MCF 10A (cell line): Measurements from ENCODE around the gene GBA2. TPM values are rescaled to one million over a fixed set of nuclear protein-coding genes. Genes with fewer than 3 reads are reported as not detected.

Source experiments
- BruUV-seq: library from RNA; stranded (reverse); fragments of 400-500 nt; replicated peaks from 2 replicates; lab custom pipeline; 2021; lab: Mats Ljungman, UMichigan
- CTCF ChIA-PET: fragments of 300-600 bp; sonication (Branson Sonifier 250); formaldehyde crosslinking; extraction: SDS; loops from one replicate; lab custom pipeline; 2021; ENCODE audit warnings: antibody characterized with exemption, inconsistent platforms; lab: Yijun Ruan, JAX
- POLR2A ChIA-PET: fragments of 300-600, 350-650 bp; sonication (Branson Sonifier 250); formaldehyde crosslinking; extraction: SDS; loops from one replicate; lab custom pipeline; 2020; ENCODE audit warnings: antibody characterized with exemption, inconsistent platforms; lab: Yijun Ruan, JAX
- DNase-seq: peaks from one replicate; pipeline ENCODE4 v3.0.0-alpha.2; 2018; ENCODE audit not compliant: unreplicated experiment
- H3K27ac Mint-ChIP-seq: one replicate; pipeline ENCODE4 v1.8.0; 2022; ENCODE audit warnings: mild to moderate bottlenecking, low read depth, mixed read lengths; ENCODE audit not compliant: unreplicated experiment
- H3K27me3 Mint-ChIP-seq: one replicate; pipeline ENCODE4 v1.8.0; 2022; ENCODE audit warnings: mixed read lengths; ENCODE audit not compliant: insufficient read depth, unreplicated experiment
- H3K36me3 Mint-ChIP-seq: one replicate; pipeline ENCODE4 v1.8.0; 2022; ENCODE audit warnings: mild to moderate bottlenecking, moderate library complexity, mixed read lengths; ENCODE audit not compliant: insufficient read depth, unreplicated experiment
- H3K4me1 Mint-ChIP-seq: one replicate; pipeline ENCODE4 v1.8.0; 2022; ENCODE audit warnings: mixed read lengths; ENCODE audit not compliant: insufficient read depth, unreplicated experiment
- H3K4me3 Mint-ChIP-seq: one replicate; pipeline ENCODE4 v1.8.0; 2022; ENCODE audit warnings: mild to moderate bottlenecking, moderate library complexity, mixed read lengths; ENCODE audit not compliant: unreplicated experiment
- H3K9me3 Mint-ChIP-seq: one replicate; pipeline ENCODE4 v1.8.0; 2022; ENCODE audit warnings: mixed read lengths; ENCODE audit not compliant: unreplicated experiment
- intact Hi-C: fragments of 100-400 bp; cut with micrococcal nuclease; formaldehyde crosslinking; loops from 2 replicates; pipeline ENCODE4 v1.14.1; 2022
- total RNA-seq: library from RNA; stranded (reverse); gene quantifications from 2 replicates; pipeline ENCODE4 v1.2.3, GENCODE V29; 2022
- TF ChIP-seq, protein P1 (sequence below): fragments of 200-600 bp; IDR thresholded peaks from one replicate; pipeline ENCODE4 v1.8.0; 2022; ENCODE audit warnings: antibody characterized with exemption, mild to moderate bottlenecking; ENCODE audit not compliant: unreplicated experiment

Gene GBA2
- total RNA-seq, 1 experiment from 2014 or later = 51.3 TPM

DNA sequence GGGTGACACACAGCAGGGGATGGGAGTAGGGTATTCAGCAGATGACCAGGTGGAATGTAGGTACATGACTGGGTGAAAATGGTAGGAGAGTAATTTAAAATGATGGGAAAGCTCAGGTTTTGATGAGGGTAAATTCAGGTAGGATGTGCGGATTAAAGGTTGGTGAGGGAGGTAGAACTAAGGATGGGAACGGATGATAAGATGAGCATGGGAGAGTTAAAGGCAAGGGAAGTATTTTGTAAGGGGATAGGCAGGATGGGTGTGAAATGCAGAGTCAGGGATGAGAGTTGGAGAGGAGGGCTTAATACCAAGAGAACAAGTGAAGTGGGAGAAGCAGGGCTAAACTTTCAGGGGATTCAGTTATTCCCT, 18.6 kb downstream of the GBA2 start:
- H3K4me3 Mint-ChIP-seq = no peak overlapping the region
- POLR2A ChIA-PET = interaction anchor here (0.6 to 15.0 kb wide), 16 partner anchors 8 to 650 kb away, joined by 3 to 284 read pairs (median 12); partner anchors contain the start of genes ARHGEF39, CCDC107, GBA2 and HRCT1
- no peak for DNase-seq
- H3K27ac Mint-ChIP-seq = no peak overlapping the region
- no peaks in the 10 kb centered on the region for H3K9me3 Mint-ChIP-seq
- TF ChIP-seq, protein P1, sequence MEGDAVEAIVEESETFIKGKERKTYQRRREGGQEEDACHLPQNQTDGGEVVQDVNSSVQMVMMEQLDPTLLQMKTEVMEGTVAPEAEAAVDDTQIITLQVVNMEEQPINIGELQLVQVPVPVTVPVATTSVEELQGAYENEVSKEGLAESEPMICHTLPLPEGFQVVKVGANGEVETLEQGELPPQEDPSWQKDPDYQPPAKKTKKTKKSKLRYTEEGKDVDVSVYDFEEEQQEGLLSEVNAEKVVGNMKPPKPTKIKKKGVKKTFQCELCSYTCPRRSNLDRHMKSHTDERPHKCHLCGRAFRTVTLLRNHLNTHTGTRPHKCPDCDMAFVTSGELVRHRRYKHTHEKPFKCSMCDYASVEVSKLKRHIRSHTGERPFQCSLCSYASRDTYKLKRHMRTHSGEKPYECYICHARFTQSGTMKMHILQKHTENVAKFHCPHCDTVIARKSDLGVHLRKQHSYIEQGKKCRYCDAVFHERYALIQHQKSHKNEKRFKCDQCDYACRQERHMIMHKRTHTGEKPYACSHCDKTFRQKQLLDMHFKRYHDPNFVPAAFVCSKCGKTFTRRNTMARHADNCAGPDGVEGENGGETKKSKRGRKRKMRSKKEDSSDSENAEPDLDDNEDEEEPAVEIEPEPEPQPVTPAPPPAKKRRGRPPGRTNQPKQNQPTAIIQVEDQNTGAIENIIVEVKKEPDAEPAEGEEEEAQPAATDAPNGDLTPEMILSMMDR = no peak
- CTCF ChIA-PET = interaction anchor here (0.6 to 10.3 kb wide), 21 partner anchors 9 to 1522 kb away, joined by 3 to 150 read pairs (median 4); partner anchors contain the start of genes ARHGEF39, CCDC107, GBA2 and RGP1
- H3K36me3 Mint-ChIP-seq = peaks cover 30% of the 10 kb centered on the region
- H3K4me1 Mint-ChIP-seq = peaks cover 27% of the 10 kb centered on the region
- H3K27me3 Mint-ChIP-seq = no peaks in the 10 kb centered on the region
- intact Hi-C loops = loop anchor here (5.0 kb wide), 2 partner anchors 57 to 618 kb away; no protein-coding TSS in a partner anchor
- no TSS peak for BruUV-seq

DNA sequence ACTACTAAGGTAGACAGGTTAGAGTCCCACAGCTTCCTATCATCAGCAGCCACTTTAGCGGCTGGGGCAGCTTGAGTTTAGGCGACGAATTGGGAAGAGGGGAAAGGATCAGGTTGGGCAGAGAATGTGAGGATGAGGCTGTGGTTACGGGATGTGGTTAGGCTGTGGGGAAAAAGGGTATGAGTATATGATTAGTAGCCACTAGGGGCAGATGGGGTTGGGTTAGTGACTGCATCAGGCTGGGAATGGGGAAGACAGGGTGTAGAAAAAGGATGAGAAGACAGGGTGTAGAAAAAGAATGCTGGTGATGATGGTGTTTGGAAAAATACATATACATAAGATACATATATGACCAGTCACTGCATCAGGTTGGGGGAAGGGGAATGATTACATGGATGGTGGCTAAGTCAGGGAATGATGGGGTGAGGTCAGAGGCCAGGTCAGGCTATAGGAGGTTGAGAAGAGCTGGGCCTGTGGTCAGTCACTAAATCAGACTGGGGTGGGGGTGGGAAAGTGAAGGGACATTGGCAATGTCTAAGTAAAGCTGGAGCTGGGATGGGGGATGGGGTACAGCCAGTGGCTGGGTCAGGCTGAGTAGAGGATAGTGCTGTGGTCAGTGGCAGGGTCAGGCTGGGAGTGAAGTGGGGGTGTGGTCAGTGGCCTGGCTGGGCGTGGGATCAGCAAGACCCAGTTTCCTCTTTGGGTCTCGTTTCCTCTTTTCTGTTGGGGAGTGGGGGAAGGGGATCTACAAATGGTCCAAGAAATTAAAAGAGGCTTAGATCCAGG, 19.1 kb downstream of the GBA2 start:
- ChIA-PET CTCF (interaction anchor here (0.6 to 10.3 kb wide), 23 partner anchors 9 to 1942 kb away, joined by 3 to 150 read pairs (median 4); partner anchors contain the start of genes ARHGEF39, CCDC107, GBA2 and RGP1), POLR2A (interaction anchor here (0.6 to 15.0 kb wide), 12 partner anchors 16 to 618 kb away, joined by 3 to 284 read pairs (median 14); partner anchors contain the start of genes CCDC107, GBA2, HRCT1 and RGP1)
- no TSS peak for BruUV-seq
- Mint-ChIP-seq H3K27me3 (no peaks in the 10 kb centered on the region), H3K36me3 (peaks cover 30% of the 10 kb centered on the region), H3K4me1 (peaks cover 27% of the 10 kb centered on the region), H3K27ac (no peak overlapping the region), H3K9me3 (no peaks in the 10 kb centered on the region), H3K4me3 (no peak overlapping the region)
- TF ChIP-seq, protein P1 = peak; percentile 49
- DNase-seq = peak; percentile 80
- intact Hi-C loops = loop anchor here (2.0 to 5.0 kb wide), 4 partner anchors 33 to 618 kb away; partner anchors contain the start of genes CCDC107 and RMRP

DNA sequence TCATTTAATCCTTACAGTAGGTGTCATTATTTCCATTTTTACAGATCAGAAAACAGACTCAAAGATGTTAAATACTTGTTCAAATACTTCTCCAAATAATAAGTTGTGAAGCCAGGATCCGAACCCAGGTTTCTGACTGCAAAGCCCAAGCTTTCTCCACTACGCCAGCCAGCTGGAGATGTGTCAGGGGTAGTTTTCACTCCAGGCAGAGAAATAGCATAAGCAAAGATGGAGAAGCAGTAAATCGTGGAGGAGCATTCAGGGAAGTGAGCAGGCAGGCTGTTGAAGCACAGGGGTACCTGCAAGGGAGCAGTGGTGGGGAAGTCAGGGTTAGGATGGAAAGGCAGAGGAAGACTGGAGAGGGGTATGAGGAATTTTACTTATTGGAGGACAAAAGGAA, 19.9 kb downstream of the GBA2 start:
- Mint-ChIP-seq H3K4me1 (peaks cover 27% of the 10 kb centered on the region), H3K27me3 (no peaks in the 10 kb centered on the region), H3K27ac (no peak overlapping the region), H3K36me3 (peaks cover 29% of the 10 kb centered on the region), H3K4me3 (no peak overlapping the region), H3K9me3 (no peaks in the 10 kb centered on the region)
- TF ChIP-seq, protein P1 = no peak
- no TSS peak for BruUV-seq
- DNase-seq = no peak
- POLR2A ChIA-PET = interaction anchor here (0.8 to 15.0 kb wide), 12 partner anchors 10 to 618 kb away, joined by 3 to 284 read pairs (median 4); partner anchors contain the start of genes ARHGEF39, CCDC107, GBA2 and RGP1
- intact Hi-C loops = loop anchor here (2.0 kb wide), 2 partner anchors 32 to 70 kb away; partner anchors contain the start of genes CCDC107 and RMRP
- CTCF ChIA-PET = interaction anchor here (0.6 to 10.3 kb wide), 15 partner anchors 13 to 1941 kb away, joined by 3 to 136 read pairs (median 4); partner anchors contain the start of genes ARHGEF39, CCDC107 and RMRP
